ENCODE data around the gene KANK3.

KANK3 gene

GRCh38 chr19:8342684-8343482 lies at the start of gene KANK3:
KANK3 (minus strand) TSS chr19:8343262; CDS start chr19:8337828, 5,434 bp downstream.
- no peak for TF ChIP-seq MAX (IDR thresholded peaks at IDR 0.05; ENCODE audit: low read depth, low read length)
- TF ChIP-seq MYC (IDR thresholded peaks at IDR 0.05; ENCODE audit: low read depth, low read length) = no peak
- no peak for TF ChIP-seq POLR2A (IDR thresholded peaks at IDR 0.05; ENCODE audit: extremely low read depth, insufficient read length)
- TF ChIP-seq CTCF (IDR thresholded peaks at IDR 0.05; ENCODE audit: low read depth, low read length) = no peak
- H3K4me3 ChIP-seq (ENCODE audit: low read depth, low read length) = no peak within 1 kb of the TSS
- DNase-seq (ENCODE audit: low read depth) = peak; percentile 96

GRCh38 chr19:8392017-8392591 lies 49.0 kb upstream of the KANK3 start:
- no peak for TF ChIP-seq MAX (IDR thresholded peaks at IDR 0.05; ENCODE audit: low read depth, low read length)
- TF ChIP-seq POLR2A (IDR thresholded peaks at IDR 0.05; ENCODE audit: extremely low read depth, insufficient read length) = no peak
- no peak for TF ChIP-seq CTCF (IDR thresholded peaks at IDR 0.05; ENCODE audit: low read depth, low read length)
- TF ChIP-seq MYC (IDR thresholded peaks at IDR 0.05; ENCODE audit: low read depth, low read length) = no peak
- DNase-seq (ENCODE audit: low read depth) = no peak
- no peak overlapping the region for H3K4me3 ChIP-seq (ENCODE audit: low read depth, low read length)

GRCh38 chr19:8391198-8392016 lies 48.3 kb upstream of the KANK3 start:
- TF ChIP-seq CTCF (IDR thresholded peaks at IDR 0.05; ENCODE audit: low read depth, low read length) (no peak), MAX (IDR thresholded peaks at IDR 0.05; ENCODE audit: low read depth, low read length) (no peak), POLR2A (IDR thresholded peaks at IDR 0.05; ENCODE audit: extremely low read depth, insufficient read length) (no peak)
- DNase-seq (ENCODE audit: low read depth) = peak; percentile 47
- peak overlapping the region; percentile 63 for H3K4me3 ChIP-seq (ENCODE audit: low read depth, low read length)

GRCh38 chr19:8390617-8390981 lies 47.5 kb upstream of the KANK3 start:
- H3K4me3 ChIP-seq (ENCODE audit: low read depth, low read length) = peak overlapping the region; percentile 70
- TF ChIP-seq POLR2A (IDR thresholded peaks at IDR 0.05; ENCODE audit: extremely low read depth, insufficient read length) = peak; percentile 74
- TF ChIP-seq MYC (IDR thresholded peaks at IDR 0.05; ENCODE audit: low read depth, low read length) = peak; percentile 57
- TF ChIP-seq MAX (IDR thresholded peaks at IDR 0.05; ENCODE audit: low read depth, low read length) = peak; percentile 81
- TF ChIP-seq CTCF (IDR thresholded peaks at IDR 0.05; ENCODE audit: low read depth, low read length) = no peak
- peak; percentile 98 for DNase-seq (ENCODE audit: low read depth)

GRCh38 chr19:8389891-8390616 lies 47.0 kb upstream of the KANK3 start, which contains the start of gene RAB11B:
RAB11B (plus strand) TSS chr19:8390360; CDS start chr19:8390417, 57 bp downstream.
- TF ChIP-seq CTCF (IDR thresholded peaks at IDR 0.05; ENCODE audit: low read depth, low read length) = no peak
- TF ChIP-seq MYC (IDR thresholded peaks at IDR 0.05; ENCODE audit: low read depth, low read length) = peak; percentile 90
- peak; percentile 75 for TF ChIP-seq MAX (IDR thresholded peaks at IDR 0.05; ENCODE audit: low read depth, low read length)
- peak; percentile 82 for TF ChIP-seq POLR2A (IDR thresholded peaks at IDR 0.05; ENCODE audit: extremely low read depth, insufficient read length)
- H3K4me3 ChIP-seq (ENCODE audit: low read depth, low read length) = peak within 1 kb of the TSS; percentile 70
- DNase-seq (ENCODE audit: low read depth) = no peak
